HEK293 (cell line): ENCODE results near the gene POLK.
"Not testable (repeated sequence)": the region's sequence is repeated elsewhere in the genome, so short reads cannot be mapped to it uniquely, and the experiment has no call there.

ENCODE experiments used
- CTCF ChIA-PET: fragments of 350-600 bp; formaldehyde crosslinking; extraction: SDS; loops from one replicate; lab custom pipeline; 2021; ENCODE audit warnings: antibody characterized with exemption; lab: Yijun Ruan, JAX
- POLR2A ChIA-PET: fragments of 300-600 bp; formaldehyde crosslinking; extraction: SDS; loops from one replicate; lab custom pipeline; 2020; ENCODE audit warnings: antibody characterized with exemption, inconsistent platforms; lab: Yijun Ruan, JAX
- H3K27ac ChIP-seq: fragments of 200-500 bp; sonication (Bioruptor generic); 2 replicates; pipeline ENCODE4 v1.5.1; 2014; ENCODE audit warnings: low read depth, low read length, control low read depth, inconsistent platforms; ENCODE audit errors: extremely low read depth
- H3K36me3 ChIP-seq, 2 experiments: fragments of 200-500 bp in 1 of 2; sonication (Bioruptor generic) in 1 of 2; 1 replicate in 1 of 2; 2 replicates in 1 of 2; pipeline ENCODE4 v1.5.1; 2014 to 2017; ENCODE audit warnings: inconsistent platforms in 2 of 2, low read length in 2 of 2; ENCODE audit not compliant: control insufficient read depth in 2 of 2, insufficient read depth in 1 of 2
- H3K4me1 ChIP-seq: fragments of 200-500 bp; sonication (Bioruptor generic); 2 replicates; pipeline ENCODE4 v1.5.1; 2014; ENCODE audit warnings: mild to moderate bottlenecking, low read length, inconsistent platforms; ENCODE audit not compliant: control insufficient read depth, insufficient read depth
- H3K4me3 ChIP-seq: 2 replicates; pipeline ENCODE4 v1.5.1; 2011; ENCODE audit warnings: low read depth, mild to moderate bottlenecking, control low read depth, low read length, moderate library complexity
- H3K9me3 ChIP-seq: fragments of 200-500 bp; sonication (Bioruptor generic); 2 replicates; pipeline ENCODE4 v1.5.1; 2014; ENCODE audit warnings: low read depth, low read length, inconsistent platforms; ENCODE audit not compliant: control insufficient read depth, insufficient read depth
- EGR2 ChIP-seq: fragments of 450-650 bp; formaldehyde crosslinking; IDR thresholded peaks from 2 replicates; pipeline ENCODE4 v1.5.1; 2016; ENCODE audit warnings: low read depth, missing biosample characterization, missing genetic modification characterization
- HOXA7 ChIP-seq: sonication (generic); formaldehyde crosslinking; IDR thresholded peaks from 2 replicates; pipeline ENCODE4 v1.8.1; 2022; ENCODE audit warnings: missing genetic modification reagents, borderline replicate concordance
- KLF1 ChIP-seq: fragments of 450-650 bp; formaldehyde crosslinking; IDR thresholded peaks from 2 replicates; pipeline ENCODE4 v1.5.1; 2016; ENCODE audit warnings: missing biosample characterization, missing genetic modification characterization
- MYNN ChIP-seq: fragments of 450-650 bp; formaldehyde crosslinking; IDR thresholded peaks from 2 replicates; pipeline ENCODE4 v1.5.1; 2016; ENCODE audit warnings: missing biosample characterization, missing genetic modification characterization, borderline replicate concordance
- OSR2 ChIP-seq: fragments of 450-650 bp; formaldehyde crosslinking; IDR thresholded peaks from 2 replicates; pipeline ENCODE4 v1.5.1; 2016; ENCODE audit warnings: missing biosample characterization, missing genetic modification characterization
- OVOL3 ChIP-seq: fragments of 450-650 bp; formaldehyde crosslinking; IDR thresholded peaks from 2 replicates; pipeline ENCODE4 v1.5.1; 2016; ENCODE audit warnings: missing biosample characterization, missing genetic modification characterization
- RBAK ChIP-seq: fragments of 450-650 bp; formaldehyde crosslinking; IDR thresholded peaks from 2 replicates; pipeline ENCODE4 v1.5.1; 2016; ENCODE audit warnings: missing biosample characterization, missing genetic modification characterization
- YY2 ChIP-seq: fragments of 450-650 bp; formaldehyde crosslinking; IDR thresholded peaks from 2 replicates; pipeline ENCODE4 v1.5.1; 2016; ENCODE audit warnings: missing biosample characterization, missing genetic modification characterization
- ZBTB1 ChIP-seq: fragments of 450-650 bp; formaldehyde crosslinking; IDR thresholded peaks from 2 replicates; pipeline ENCODE4 v1.5.1; 2016; ENCODE audit warnings: missing biosample characterization, missing genetic modification characterization
- ZBTB20 ChIP-seq: fragments of 450-650 bp; formaldehyde crosslinking; IDR thresholded peaks from 2 replicates; pipeline ENCODE4 v1.5.1; 2016; ENCODE audit warnings: missing biosample characterization, missing genetic modification characterization
- ZNF10 ChIP-seq: fragments of 450-650 bp; formaldehyde crosslinking; IDR thresholded peaks from 2 replicates; pipeline ENCODE4 v1.5.1; 2017; ENCODE audit warnings: missing biosample characterization, missing genetic modification characterization
- ZNF114 ChIP-seq: fragments of 450-650 bp; formaldehyde crosslinking; IDR thresholded peaks from 2 replicates; pipeline ENCODE4 v1.5.0; 2017; ENCODE audit warnings: missing biosample characterization, missing genetic modification characterization
- ZNF121 ChIP-seq: fragments of 450-650 bp; formaldehyde crosslinking; IDR thresholded peaks from 2 replicates; pipeline ENCODE4 v1.5.1; 2016; ENCODE audit warnings: missing biosample characterization, missing genetic modification characterization
- ZNF140 ChIP-seq: fragments of 450-650 bp; formaldehyde crosslinking; IDR thresholded peaks from 2 replicates; pipeline ENCODE4 v1.5.1; 2016; ENCODE audit warnings: missing biosample characterization, missing genetic modification characterization
- ZNF155 ChIP-seq: fragments of 450-650 bp; formaldehyde crosslinking; IDR thresholded peaks from 2 replicates; pipeline ENCODE4 v1.5.1; 2016; ENCODE audit warnings: missing biosample characterization, missing genetic modification characterization
- ZNF184 ChIP-seq: fragments of 450-650 bp; IDR thresholded peaks from 2 replicates; pipeline ENCODE4 v1.5.1; 2018; ENCODE audit warnings: missing biosample characterization, mild to moderate bottlenecking, missing genetic modification characterization
- ZNF223 ChIP-seq: fragments of 450-650 bp; formaldehyde crosslinking; IDR thresholded peaks from 2 replicates; pipeline ENCODE4 v1.5.1; 2016; ENCODE audit warnings: missing biosample characterization, missing genetic modification characterization
- ZNF280C ChIP-seq: fragments of 450-650 bp; formaldehyde crosslinking; IDR thresholded peaks from 2 replicates; pipeline ENCODE4 v1.5.1; 2016; ENCODE audit warnings: missing biosample characterization, missing genetic modification characterization
- ZNF350 ChIP-seq: fragments of 450-650 bp; formaldehyde crosslinking; IDR thresholded peaks from 2 replicates; pipeline ENCODE4 v1.5.0; 2017; ENCODE audit warnings: missing biosample characterization, mild to moderate bottlenecking, missing genetic modification characterization
- ZNF391 ChIP-seq: fragments of 450-650 bp; formaldehyde crosslinking; IDR thresholded peaks from 2 replicates; pipeline ENCODE4 v1.5.1; 2016; ENCODE audit warnings: low read depth, missing biosample characterization, missing genetic modification characterization, borderline replicate concordance
- ZNF585B ChIP-seq: fragments of 450-650 bp; formaldehyde crosslinking; IDR thresholded peaks from 2 replicates; pipeline ENCODE4 v1.5.1; 2016; ENCODE audit warnings: missing biosample characterization, missing genetic modification characterization
- ZNF707 ChIP-seq: fragments of 450-650 bp; formaldehyde crosslinking; IDR thresholded peaks from 2 replicates; pipeline ENCODE4 v1.5.1; 2016; ENCODE audit warnings: missing biosample characterization, missing genetic modification characterization
- TF ChIP-seq, protein P1 (sequence below): fragments of 450-650 bp; formaldehyde crosslinking; IDR thresholded peaks from 2 replicates; pipeline ENCODE4 v1.5.1; 2016; ENCODE audit warnings: missing biosample characterization, missing genetic modification characterization

The POLK gene

DNA sequence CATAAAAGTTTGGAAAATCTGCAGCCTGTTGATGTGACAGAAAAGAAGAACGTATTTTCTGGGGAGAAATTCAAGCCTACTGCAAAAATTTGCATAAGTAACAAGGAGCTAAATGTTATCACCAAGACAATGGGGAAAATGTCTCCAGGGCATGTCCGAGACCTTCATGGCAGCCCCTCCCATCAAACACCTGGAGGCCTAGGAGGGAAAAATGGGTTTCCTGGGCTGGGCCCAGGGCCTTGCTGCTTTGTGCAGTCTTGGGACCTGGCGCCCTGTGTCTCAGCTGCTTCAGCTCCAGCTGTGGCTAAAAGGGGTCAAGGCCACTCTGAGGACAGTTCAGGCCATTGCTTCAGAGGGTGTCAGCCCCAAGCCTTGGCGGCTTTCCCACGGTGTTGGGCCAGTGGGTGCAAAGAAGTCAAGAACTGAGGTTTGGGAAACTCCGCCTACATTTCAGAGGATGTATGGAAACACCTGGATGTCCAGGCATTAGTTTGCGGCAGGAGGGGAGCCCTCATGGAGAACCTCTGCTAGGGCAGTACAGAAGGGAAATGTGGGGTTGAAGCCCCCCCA lies 13.4 kb upstream of the POLK start:
- H3K36me3 ChIP-seq: peaks cover 0 to 8% of the 10 kb centered on the region in 2 experiments; a peak in 1 of 3 replicates
- no peak for TF ChIP-seq ZNF155
- peak; percentile 57 for TF ChIP-seq ZNF585B (tag by site-specific recombination)
- TF ChIP-seq ZNF121 (tag by site-specific recombination): no peak
- TF ChIP-seq, all 188 proteins: peak for 1
- Histone ChIP-seq H3K4me3 (no peak overlapping the region), H3K4me1 (no peaks in the 10 kb centered on the region), H3K27ac (no peak overlapping the region), H3K9me3 (no peaks in the 10 kb centered on the region)
- ChIA-PET CTCF (no interaction called here), POLR2A (no interaction called here)

- POLR2A ChIA-PET, H3K27ac ChIP-seq, H3K4me3 ChIP-seq, H3K9me3 ChIP-seq, H3K4me1 ChIP-seq, H3K36me3 ChIP-seq, CTCF ChIA-PET: not testable (repeated sequence)
These were observed 12.8 kb upstream of the POLK start for GRCh38 chr5:75498875-75499274.

DNA sequence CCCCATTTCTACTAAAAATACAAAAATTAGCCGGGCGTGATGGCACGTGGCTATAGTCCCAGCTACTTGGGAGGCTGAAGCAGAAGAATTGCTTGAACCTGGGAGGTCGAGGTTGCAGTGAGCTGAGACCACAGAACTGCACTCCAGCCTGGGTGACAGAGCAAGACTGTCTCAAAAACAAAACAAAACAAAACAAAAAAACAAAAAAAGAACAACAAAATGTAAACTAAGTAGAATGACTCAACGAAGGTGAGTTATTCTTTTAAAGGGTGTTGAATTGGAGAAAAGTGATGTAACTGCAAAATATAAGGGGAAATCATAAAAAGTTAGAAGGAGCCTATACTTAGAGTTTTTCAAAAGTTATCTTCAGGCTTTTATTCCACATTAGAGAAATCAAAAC lies 6.6 kb upstream of the POLK start:
- H3K27ac ChIP-seq, H3K9me3 ChIP-seq, H3K4me3 ChIP-seq, POLR2A ChIA-PET, CTCF ChIA-PET, H3K36me3 ChIP-seq, H3K4me1 ChIP-seq: not testable (repeated sequence)

DNA sequence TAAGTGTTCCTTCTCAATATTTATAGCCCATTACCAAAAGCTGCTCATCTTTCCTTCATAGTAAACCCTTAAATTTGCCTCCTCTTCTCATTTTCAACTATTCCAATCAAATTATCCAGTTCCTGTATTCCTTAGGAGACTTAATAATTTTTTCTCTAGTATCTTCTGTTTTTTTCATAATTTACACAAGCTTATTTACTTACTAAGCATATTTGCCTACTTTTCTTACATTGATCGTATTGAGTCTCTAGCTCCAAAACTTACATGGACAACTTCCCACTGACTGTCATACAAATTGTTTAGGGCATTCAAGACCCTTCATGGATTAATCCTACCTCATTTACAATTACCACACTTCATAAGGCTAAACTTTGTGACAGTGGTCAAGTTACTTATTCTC lies 3.9 kb upstream of the POLK start:
- Histone ChIP-seq H3K9me3 (no peaks in the 10 kb centered on the region), H3K27ac (no peak overlapping the region), H3K4me3 (no peak overlapping the region), H3K36me3 (peaks cover 3 to 4% of the 10 kb centered on the region in 2 experiments; a peak in 2 of 3 replicates), H3K4me1 (no peaks in the 10 kb centered on the region)
- no peak for TF ChIP-seq ZNF280C
- TF ChIP-seq ZNF707: no peak
- TF ChIP-seq YY2 (tag by site-specific recombination): no peak
- TF ChIP-seq ZNF10: no peak
- TF ChIP-seq, protein P1, sequence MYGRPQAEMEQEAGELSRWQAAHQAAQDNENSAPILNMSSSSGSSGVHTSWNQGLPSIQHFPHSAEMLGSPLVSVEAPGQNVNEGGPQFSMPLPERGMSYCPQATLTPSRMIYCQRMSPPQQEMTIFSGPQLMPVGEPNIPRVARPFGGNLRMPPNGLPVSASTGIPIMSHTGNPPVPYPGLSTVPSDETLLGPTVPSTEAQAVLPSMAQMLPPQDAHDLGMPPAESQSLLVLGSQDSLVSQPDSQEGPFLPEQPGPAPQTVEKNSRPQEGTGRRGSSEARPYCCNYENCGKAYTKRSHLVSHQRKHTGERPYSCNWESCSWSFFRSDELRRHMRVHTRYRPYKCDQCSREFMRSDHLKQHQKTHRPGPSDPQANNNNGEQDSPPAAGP (tag by site-specific recombination): no peak
- TF ChIP-seq ZBTB1: no peak
- no peak for TF ChIP-seq OSR2
- TF ChIP-seq ZNF223 (tag by site-specific recombination): no peak
- TF ChIP-seq HOXA7 (CRISPR knock-in tag): no peak
- TF ChIP-seq ZBTB20 (tag by site-specific recombination): no peak
- no peak for TF ChIP-seq ZNF140 (tag by site-specific recombination)
- no peak for TF ChIP-seq KLF1 (tag by site-specific recombination)
- no peak for TF ChIP-seq ZNF391 (tag by site-specific recombination)
- no peak for TF ChIP-seq RBAK (tag by site-specific recombination)
- no peak for TF ChIP-seq ZNF114 (tag by site-specific recombination)
- no peak for TF ChIP-seq ZNF184
- no peak for TF ChIP-seq OVOL3
- no peak for TF ChIP-seq ZNF350 (tag by site-specific recombination)
- no peak for TF ChIP-seq MYNN (tag by site-specific recombination)
- TF ChIP-seq EGR2 (tag by site-specific recombination): no peak
- ChIA-PET CTCF (no interaction called here), POLR2A (interaction anchor here (1.3 kb wide), 1 partner anchor 171 kb away, joined by 3 read pairs; the partner anchor contains the start of gene HMGCR)
